ENCODE results near the gene ABCG5.

The ABCG5 gene

DNA sequence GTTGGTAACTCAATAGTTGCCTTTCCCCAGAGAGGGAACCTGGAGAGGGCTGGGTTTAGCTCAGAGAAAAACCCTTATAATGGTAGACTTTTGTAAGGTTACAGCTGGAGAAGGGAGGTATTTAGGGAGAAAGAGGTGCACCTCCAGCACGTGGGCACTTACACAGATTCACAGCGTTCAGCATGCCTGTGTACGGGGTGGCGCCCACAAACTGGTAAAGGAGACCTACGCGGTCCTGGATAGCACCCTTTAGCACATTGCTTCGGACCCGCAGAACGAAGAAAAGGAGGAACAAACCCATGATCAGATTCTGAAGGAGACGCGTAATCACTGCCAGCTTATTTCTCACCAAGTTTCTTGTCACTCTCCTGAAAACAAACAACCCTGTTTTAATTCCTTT lies 14.9 kb downstream of the ABCG5 start:
- no peak overlapping the region for H3K4me3 ChIP-seq (replicated peaks; ENCODE audit: low read depth, low read length)
- TF ChIP-seq, protein P1, sequence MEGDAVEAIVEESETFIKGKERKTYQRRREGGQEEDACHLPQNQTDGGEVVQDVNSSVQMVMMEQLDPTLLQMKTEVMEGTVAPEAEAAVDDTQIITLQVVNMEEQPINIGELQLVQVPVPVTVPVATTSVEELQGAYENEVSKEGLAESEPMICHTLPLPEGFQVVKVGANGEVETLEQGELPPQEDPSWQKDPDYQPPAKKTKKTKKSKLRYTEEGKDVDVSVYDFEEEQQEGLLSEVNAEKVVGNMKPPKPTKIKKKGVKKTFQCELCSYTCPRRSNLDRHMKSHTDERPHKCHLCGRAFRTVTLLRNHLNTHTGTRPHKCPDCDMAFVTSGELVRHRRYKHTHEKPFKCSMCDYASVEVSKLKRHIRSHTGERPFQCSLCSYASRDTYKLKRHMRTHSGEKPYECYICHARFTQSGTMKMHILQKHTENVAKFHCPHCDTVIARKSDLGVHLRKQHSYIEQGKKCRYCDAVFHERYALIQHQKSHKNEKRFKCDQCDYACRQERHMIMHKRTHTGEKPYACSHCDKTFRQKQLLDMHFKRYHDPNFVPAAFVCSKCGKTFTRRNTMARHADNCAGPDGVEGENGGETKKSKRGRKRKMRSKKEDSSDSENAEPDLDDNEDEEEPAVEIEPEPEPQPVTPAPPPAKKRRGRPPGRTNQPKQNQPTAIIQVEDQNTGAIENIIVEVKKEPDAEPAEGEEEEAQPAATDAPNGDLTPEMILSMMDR (IDR thresholded peaks at IDR 0.05; ENCODE audit: low read length, missing control alignments) = no peak
- DNase-seq (ENCODE audit: low read depth) = no peak

DNA sequence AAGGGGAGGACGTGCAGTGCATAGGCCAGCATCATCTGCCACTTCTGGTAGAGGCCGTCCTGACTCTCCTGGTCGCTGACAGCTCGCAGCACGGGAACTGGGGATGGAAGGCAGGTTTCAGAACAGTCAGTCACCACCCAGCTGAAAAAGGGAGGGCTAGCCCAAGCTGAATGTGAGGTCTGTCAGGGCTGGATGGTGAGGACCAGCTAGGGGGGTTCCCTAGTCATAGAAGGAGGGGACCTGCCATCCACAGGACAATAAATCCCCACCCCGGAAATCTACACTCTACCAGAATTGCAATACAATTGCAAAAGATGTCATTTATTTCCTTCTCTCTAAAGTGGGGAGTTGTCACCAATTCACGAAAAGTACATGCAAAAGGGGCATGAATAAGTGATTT lies 15.8 kb downstream of the ABCG5 start:
- TF ChIP-seq, protein P1 (IDR thresholded peaks at IDR 0.05; ENCODE audit: low read length, missing control alignments) = no peak
- no peak for DNase-seq (ENCODE audit: low read depth)
- no peak overlapping the region for H3K4me3 ChIP-seq (replicated peaks; ENCODE audit: low read depth, low read length)

DNA sequence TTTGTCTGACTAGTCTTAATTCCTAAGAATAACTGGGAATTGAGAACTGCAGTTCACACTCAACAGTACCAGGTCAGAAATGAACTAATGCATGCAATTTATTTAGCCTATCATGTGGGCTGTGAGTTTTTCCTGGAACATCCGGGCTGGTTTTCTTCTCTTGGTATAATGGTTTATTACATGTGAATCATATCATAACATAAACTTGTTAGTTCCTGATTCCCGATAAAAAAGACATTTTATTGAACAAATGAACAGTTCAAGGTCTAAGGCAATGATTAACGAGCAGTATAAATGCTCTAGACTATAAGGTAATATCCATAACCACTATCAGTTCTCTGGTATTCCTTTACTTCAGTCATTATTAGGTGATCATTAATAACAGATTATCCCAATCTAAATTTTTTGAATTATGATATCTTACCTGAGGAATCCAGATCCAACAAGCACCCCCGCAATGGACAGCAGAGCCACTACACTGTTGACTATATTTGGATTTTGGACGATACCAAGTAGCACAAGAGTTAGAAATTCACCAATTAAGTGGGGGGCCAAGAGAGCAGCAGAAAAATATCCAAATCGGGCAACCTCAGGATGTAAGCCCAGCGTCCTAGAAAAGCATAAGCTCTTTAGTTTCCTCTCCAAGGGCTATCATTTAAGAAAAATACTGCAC lies 19.0 kb downstream of the ABCG5 start:
- H3K4me3 ChIP-seq (replicated peaks; ENCODE audit: low read depth, low read length) = no peak overlapping the region
- TF ChIP-seq, protein P1 (IDR thresholded peaks at IDR 0.05; ENCODE audit: low read length, missing control alignments) = no peak
- DNase-seq (ENCODE audit: low read depth) = no peak

DNA sequence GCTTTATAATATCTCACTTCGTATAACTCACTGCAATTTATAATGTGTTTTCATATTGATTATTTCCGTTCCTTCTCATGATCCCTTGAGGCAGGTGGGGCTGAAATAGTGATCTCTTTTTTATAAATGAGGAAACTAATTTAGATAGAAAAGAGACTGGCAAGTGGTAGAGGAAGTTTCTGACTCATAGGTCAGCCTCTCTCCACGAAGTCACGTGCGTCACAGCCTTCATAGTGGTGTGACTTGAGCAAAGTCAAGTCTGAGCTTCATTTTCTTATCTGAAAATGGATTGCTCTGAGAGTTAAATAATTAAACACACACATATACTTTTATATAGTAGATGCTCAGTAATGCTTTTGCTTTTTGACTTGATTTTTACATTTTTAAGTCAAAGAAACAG lies 19.9 kb downstream of the ABCG5 start:
- TF ChIP-seq, protein P1 (IDR thresholded peaks at IDR 0.05; ENCODE audit: low read length, missing control alignments) = no peak
- H3K4me3 ChIP-seq (replicated peaks; ENCODE audit: low read depth, low read length) = no peak overlapping the region
- DNase-seq (ENCODE audit: low read depth) = peak; percentile 73

DNA sequence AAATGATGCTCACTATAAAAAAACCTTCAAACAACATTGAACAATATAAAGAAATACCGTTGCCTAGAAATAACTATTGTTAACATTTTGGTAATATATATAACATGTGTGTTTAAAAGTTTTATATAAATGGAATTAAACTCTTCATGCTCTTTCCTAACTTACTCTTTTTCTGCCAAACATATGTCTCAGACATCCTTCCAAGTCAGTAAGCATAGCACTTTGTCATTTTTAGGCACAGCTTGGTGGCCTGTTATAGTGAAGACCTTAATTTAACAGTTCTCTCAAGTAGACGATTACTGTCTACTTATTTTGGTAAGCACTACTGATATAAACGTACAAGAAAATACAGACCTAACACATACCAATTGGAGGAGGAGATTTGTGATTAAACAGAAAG lies 23.9 kb downstream of the ABCG5 start:
- no peak overlapping the region for H3K4me3 ChIP-seq (replicated peaks; ENCODE audit: low read depth, low read length)
- no peak for DNase-seq (ENCODE audit: low read depth)
- TF ChIP-seq, protein P1 (IDR thresholded peaks at IDR 0.05; ENCODE audit: low read length, missing control alignments) = no peak

DNA sequence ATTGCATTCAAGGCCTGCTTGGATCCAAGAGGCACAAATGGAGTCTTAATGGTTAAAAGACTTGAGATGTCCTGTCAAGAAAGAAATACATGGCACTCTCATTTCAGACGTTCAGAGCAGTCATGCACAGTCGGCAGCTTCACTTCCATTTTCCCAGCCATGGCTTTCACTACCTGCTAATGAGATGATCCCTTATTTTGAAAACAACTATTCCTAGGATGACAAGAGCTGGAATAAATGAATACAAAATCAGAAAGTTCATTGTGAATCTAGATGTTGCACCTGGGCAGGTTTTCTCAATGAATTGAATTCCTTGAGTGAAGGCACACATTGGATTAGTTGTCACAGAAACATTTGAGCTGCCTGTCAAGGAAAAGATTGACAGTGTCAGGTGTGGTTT lies 25.7 kb downstream of the ABCG5 start:
- TF ChIP-seq, protein P1 (IDR thresholded peaks at IDR 0.05; ENCODE audit: low read length, missing control alignments) = no peak

DNA sequence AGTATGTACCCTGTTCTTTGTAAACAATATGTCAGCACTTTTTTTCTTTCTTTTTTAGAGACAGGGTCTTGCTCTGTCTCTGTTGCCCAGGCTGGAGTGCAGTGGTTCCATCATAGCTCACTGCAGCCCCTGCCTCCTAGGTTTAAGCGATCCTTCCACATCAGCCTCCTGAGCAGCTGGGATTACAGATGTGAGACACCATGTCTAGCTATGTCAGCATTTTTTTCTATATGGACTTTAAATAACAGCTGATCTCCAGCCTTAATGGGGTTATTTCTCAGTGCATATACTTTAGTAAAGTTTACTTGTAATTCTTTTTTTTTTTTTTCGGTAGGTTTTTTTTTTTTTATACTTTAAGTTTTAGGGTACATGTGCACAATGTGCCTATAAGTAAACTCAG lies 26.6 kb downstream of the ABCG5 start:
- TF ChIP-seq, protein P1 (IDR thresholded peaks at IDR 0.05; ENCODE audit: low read length, missing control alignments) = no peak
- no peak overlapping the region for H3K4me3 ChIP-seq (replicated peaks; ENCODE audit: low read depth, low read length)
- no peak for DNase-seq (ENCODE audit: low read depth)

More for the DNA sequence above, 25.7 kb downstream of the ABCG5 start:
- DNase-seq (ENCODE audit: low read depth) = no peak
- H3K4me3 ChIP-seq (replicated peaks; ENCODE audit: low read depth, low read length) = no peak overlapping the region
